Testis (tissue), 3 donors: ENCODE results near the gene KYAT1. TPM values are rescaled to one million over a fixed set of nuclear protein-coding genes. Genes with fewer than 3 reads are reported as not detected.

Source experiments
- DNase-seq: peaks from one replicate; pipeline ENCODE4 v3.0.0-alpha.2; 2019
- H3K27ac ChIP-seq, 2 donors: fragments of 200-600 bp; sonication (generic); one replicate each; pipeline ENCODE4 v1.5.1; 2019
- H3K27me3 ChIP-seq: fragments of 200-600 bp; sonication (generic); one replicate; pipeline ENCODE4 v1.5.1; 2019
- H3K36me3 ChIP-seq: fragments of 200-600 bp; sonication (generic); one replicate; pipeline ENCODE4 v1.5.1; 2017; ENCODE audit warnings: low read depth; ENCODE audit errors: missing control alignments
- H3K4me1 ChIP-seq: fragments of 200-600 bp; sonication (generic); one replicate; pipeline ENCODE4 v1.5.1; 2019
- H3K4me3 ChIP-seq, 2 donors: fragments of 200-600 bp; sonication (generic); one replicate each; pipeline ENCODE4 v1.5.1; 2017 to 2019
- H3K9me3 ChIP-seq: fragments of 200-600 bp; sonication (generic); one replicate; pipeline ENCODE4 v1.5.1; 2017
- CTCF ChIP-seq, 3 experiments: fragments of 450-650 bp in 2 of 3; fragments of 200-600 bp in 1 of 3; sonication (generic) in 1 of 3; IDR thresholded peaks; one replicate each; pipeline ENCODE4 v1.5.1; 2016 to 2019; ENCODE audit warnings: antibody characterized with exemption in 3 of 3, mild to moderate bottlenecking in 2 of 3, moderate library complexity in 1 of 3
- POLR2A ChIP-seq: fragments of 450-650 bp; IDR thresholded peaks from one replicate; pipeline ENCODE4 v1.6.1; 2017; ENCODE audit warnings: antibody characterized with exemption, mild to moderate bottlenecking, moderate library complexity
- WGBS, 2 donors: methylation state at CpG; one replicate each; pipeline ENCODE4 v1.1.5; 2018; 5-methylcytosine and 5-hydroxymethylcytosine counted together
- intact Hi-C: fragments of 100-400 bp; cut with DNase I; formaldehyde crosslinking; loops from one replicate; pipeline ENCODE4 v1.15.1; 2023; ENCODE audit warnings: low total_unique reads
- polyA plus RNA-seq: library from polyadenylated mRNA; stranded (reverse); fragments of 350-450 nt; fragmentation: Illumina TruSeq; extraction: RNeasy Lipid Tissue Mini Kit (QIAGEN cat#74804); gene quantifications from one replicate; pipeline ENCODE4 v1.2.3, GENCODE V29; 2014; ENCODE audit warnings: low read depth, low replicate concordance; ENCODE audit not compliant: insufficient read depth
- total RNA-seq, 2 donors: library from RNA; depleted of rRNA; stranded (reverse); fragments of >200 nt; gene quantifications; one replicate each; pipeline ENCODE4 v1.2.3, GENCODE V29; 2016

KYAT1 gene
- total and polyA plus RNA-seq, 3 donors from 2014 or later = 11.6 to 18.0 (median 14.0) TPM

- no peak for TF ChIP-seq CTCF (IDR thresholded peaks at IDR 0.05)
- no peak for TF ChIP-seq POLR2A
- no peaks in the 10 kb centered on the region for H3K9me3 ChIP-seq
- DNase-seq = no peak
- no peaks in the 10 kb centered on the region for H3K27me3 ChIP-seq
- no peak overlapping the region for H3K27ac ChIP-seq
- intact Hi-C loops = no loop called here
- H3K4me1 ChIP-seq = no peaks in the 10 kb centered on the region
- no peak overlapping the region for H3K4me3 ChIP-seq
- 92 to 96% methylated on average over 14 to 18 of the region's 28 CpGs for WGBS, 2 donors
- H3K36me3 ChIP-seq = no peaks in the 10 kb centered on the region
Observed at GRCh38 chr9:128835246-128836210, 46.2 kb downstream of the KYAT1 start.

GRCh38 chr9:128833696-128834095 is 48.1 kb downstream of the KYAT1 start:
- no peak for DNase-seq
- Histone ChIP-seq H3K4me1 (peaks cover 5% of the 10 kb centered on the region), H3K9me3 (no peaks in the 10 kb centered on the region), H3K27ac (no peak overlapping the region), H3K27me3 (no peaks in the 10 kb centered on the region), H3K36me3 (no peaks in the 10 kb centered on the region), H3K4me3 (no peak overlapping the region)
- TF ChIP-seq CTCF (IDR thresholded peaks at IDR 0.05) = no peak
- TF ChIP-seq POLR2A = no peak
- 93 to 95% methylated on average over 10 of the region's 10 CpGs for WGBS, 2 donors
- intact Hi-C loops = no loop called here

GRCh38 chr9:128829477-128830251 is 52.1 kb downstream of the KYAT1 start, which contains the start of gene SPOUT1:
Gene SPOUT1, minus strand, starts transcription at chr9:128829794. Its CDS starts 14 bp downstream, at chr9:128829780.
- 0 to 1% methylated on average over 15 to 56 of the region's 56 CpGs for WGBS, 2 donors
- no peaks in the 10 kb centered on the region for H3K36me3 ChIP-seq
- H3K4me1 ChIP-seq = peaks cover 8% of the 10 kb centered on the region
- H3K27ac ChIP-seq = peak within 1 kb of the TSS; percentile 48 to 53
- H3K4me3 ChIP-seq = peak within 1 kb of the TSS; percentile 74 to 89
- TF ChIP-seq CTCF (IDR thresholded peaks at IDR 0.05) = no peak
- no peak for TF ChIP-seq POLR2A
- H3K9me3 ChIP-seq = no peaks in the 10 kb centered on the region
- peak; percentile 96 for DNase-seq
- intact Hi-C loops = no loop called here
- H3K27me3 ChIP-seq = no peaks in the 10 kb centered on the region

- peak overlapping the region; percentile 74 to 89 for H3K4me3 ChIP-seq
- intact Hi-C loops = no loop called here
- TF ChIP-seq POLR2A (no peak), CTCF (IDR thresholded peaks at IDR 0.05) (no peak)
- H3K36me3 ChIP-seq = no peaks in the 10 kb centered on the region
- H3K9me3 ChIP-seq = no peaks in the 10 kb centered on the region
- H3K27ac ChIP-seq = peak overlapping the region; percentile 48 to 53
- no peaks in the 10 kb centered on the region for H3K27me3 ChIP-seq
- 29 to 53% methylated on average over 10 to 18 of the region's 18 CpGs for WGBS, 2 donors
- DNase-seq = no peak
- peaks cover 8% of the 10 kb centered on the region for H3K4me1 ChIP-seq
Observed at GRCh38 chr9:128828719-128829452, 52.9 kb downstream of the KYAT1 start.
